Endothelial cell of umbilical vein (primary cell): ENCODE measurements around the gene SYCE1L. TPM values are rescaled to one million over a fixed set of nuclear protein-coding genes. Genes with fewer than 3 reads are reported as not detected.

ENCODE experiments used
- BruUV-seq: library from RNA; stranded (reverse); fragments of 400-500 nt; replicated peaks from 2 replicates; lab custom pipeline; 2021; lab: Mats Ljungman, UMichigan
- CTCF ChIA-PET: fragments of 300-600, 350-600 bp; sonication (Branson Sonifier 250); formaldehyde crosslinking; loops from one replicate; lab custom pipeline; 2021; ENCODE audit warnings: antibody characterized with exemption, inconsistent platforms; lab: Charles Lee
- POLR2A ChIA-PET: fragments of 300-600, 350-600 bp; sonication (Branson Sonifier 250); formaldehyde crosslinking; loops from one replicate; lab custom pipeline; 2021; ENCODE audit warnings: antibody characterized with exemption, inconsistent platforms; lab: Charles Lee
- DNase-seq: peaks from one replicate; pipeline ENCODE4 v3.0.0-alpha.2; 2011; ENCODE audit warnings: low read depth, low spot score
- FAIRE-seq: peaks from 2 replicates; lab custom pipeline; 2011; peaks lifted over from hg19 to GRCh38; lab: Jason Lieb, UNC
- H2AFZ ChIP-seq: 2 replicates; pipeline ENCODE4 v1.6.0; 2012; ENCODE audit warnings: low read depth, low read length, control low read depth, inconsistent platforms
- H3K27ac ChIP-seq: 2 replicates; pipeline ENCODE4 v1.5.1; 2011; ENCODE audit warnings: low read depth, mild to moderate bottlenecking, control low read depth, low read length, moderate library complexity; ENCODE audit not compliant: insufficient read depth
- H3K27me3 ChIP-seq, 2 experiments: 2 replicates each; pipeline versions ENCODE4 v1.6.0 to v1.6.1; 2011; ENCODE audit warnings: low read length in 2 of 2, mixed read lengths in 1 of 2; ENCODE audit not compliant: control insufficient read depth in 2 of 2, insufficient read depth in 2 of 2
- H3K36me3 ChIP-seq, 2 experiments: 2 replicates in 1 of 2; 3 replicates in 1 of 2; pipeline ENCODE4 v1.5.1; 2011; ENCODE audit warnings: low read length in 2 of 2, mild to moderate bottlenecking in 1 of 2, moderate library complexity in 1 of 2; ENCODE audit not compliant: control insufficient read depth in 2 of 2, insufficient read depth in 2 of 2; ENCODE audit errors: extremely low read depth in 1 of 2
- H3K4me1 ChIP-seq: 3 replicates; pipeline ENCODE4 v1.5.1; 2011; ENCODE audit warnings: mild to moderate bottlenecking, low read length; ENCODE audit not compliant: control insufficient read depth, insufficient read depth; ENCODE audit errors: extremely low read depth
- H3K4me2 ChIP-seq: 2 replicates; pipeline ENCODE4 v1.6.1; 2011; ENCODE audit warnings: low read length, control low read depth, mixed read lengths; ENCODE audit not compliant: insufficient read depth
- H3K4me3 ChIP-seq, 3 experiments: fragments of 200-600 bp in 1 of 3; sonication (generic), shearing (Covaris generic) in 1 of 3; replicated peaks in 1 of 3; 2 replicates each; pipeline ENCODE4 v1.5.1; 2011 to 2016; ENCODE audit warnings: control low read depth in 3 of 3, low read length in 3 of 3, mild to moderate bottlenecking in 2 of 3, inconsistent platforms in 1 of 3, low read depth in 1 of 3, moderate library complexity in 1 of 3; ENCODE audit not compliant: insufficient read depth in 1 of 3
- H3K79me2 ChIP-seq: 2 replicates; pipeline ENCODE4 v1.6.0; 2012; ENCODE audit warnings: low read length, inconsistent platforms; ENCODE audit not compliant: control insufficient read depth, insufficient read depth
- H3K9ac ChIP-seq: replicated peaks from 2 replicates; pipeline ENCODE3; 2011; ENCODE audit warnings: low read length, control low read depth; ENCODE audit not compliant: insufficient read depth; ENCODE audit errors: extremely low read depth
- H3K9me1 ChIP-seq: replicated peaks from 3 replicates; pipeline ENCODE4 v1.6.0; 2011; ENCODE audit warnings: mild to moderate bottlenecking, low read length; ENCODE audit not compliant: control insufficient read depth, insufficient read depth; ENCODE audit errors: extremely low read depth
- H3K9me3 ChIP-seq: replicated peaks from 2 replicates; pipeline ENCODE4 v1.5.1; 2012; ENCODE audit warnings: low read length, inconsistent platforms; ENCODE audit not compliant: control insufficient read depth, insufficient read depth
- H4K20me1 ChIP-seq: replicated peaks from 2 replicates; pipeline ENCODE3; 2011; ENCODE audit warnings: mild to moderate bottlenecking, low read length; ENCODE audit not compliant: control insufficient read depth, insufficient read depth; ENCODE audit errors: extremely low read depth
- CTCF ChIP-seq, 2 donors: IDR thresholded peaks; 1 replicate in 1 of 2; 2 replicates in 1 of 2; pipeline ENCODE4 v1.5.1; 2011; ENCODE audit warnings: low read length in 2 of 2, mild to moderate bottlenecking in 2 of 2, moderate library complexity in 2 of 2, control low read depth in 1 of 2, inconsistent platforms in 1 of 2, low read depth in 1 of 2; ENCODE audit not compliant: insufficient read depth in 1 of 2; ENCODE audit errors: extremely low read depth in 1 of 2
- EZH2 ChIP-seq: IDR thresholded peaks from 2 replicates; pipeline ENCODE4 v1.6.1; 2012; ENCODE audit warnings: borderline replicate concordance, low read depth, mild to moderate bottlenecking, moderate library complexity, low read length, inconsistent platforms; ENCODE audit not compliant: severe bottlenecking
- FOS ChIP-seq: IDR thresholded peaks from 2 replicates; pipeline ENCODE4 v1.6.1; 2011; ENCODE audit warnings: mild to moderate bottlenecking, low read length, moderate library complexity, borderline replicate concordance; ENCODE audit not compliant: insufficient read depth
- GATA2 ChIP-seq: IDR thresholded peaks from 2 replicates; pipeline ENCODE4 v1.7.0; 2011; ENCODE audit warnings: low read depth, mild to moderate bottlenecking, moderate library complexity, mixed read lengths, low read length; ENCODE audit not compliant: insufficient read length, insufficient read depth
- JUN ChIP-seq: IDR thresholded peaks from 2 replicates; pipeline ENCODE4 v1.6.1; 2011; ENCODE audit warnings: borderline replicate concordance, low read depth; ENCODE audit not compliant: insufficient read length, insufficient read depth
- MAX ChIP-seq: IDR thresholded peaks from 2 replicates; pipeline ENCODE4 v1.6.1; 2011; ENCODE audit not compliant: insufficient read depth, insufficient read length
- MYC ChIP-seq: IDR thresholded peaks from one replicate; pipeline ENCODE4 v1.6.1; 2011; ENCODE audit warnings: mild to moderate bottlenecking, low read depth, low read length
- POLR2A ChIP-seq: IDR thresholded peaks from 2 replicates; pipeline ENCODE4 v1.6.1; 2012; ENCODE audit warnings: low read depth, mild to moderate bottlenecking, control low read depth, low read length
- POLR2AphosphoS5 ChIP-seq: IDR thresholded peaks from 2 replicates; pipeline ENCODE4 v1.6.1; 2012; ENCODE audit warnings: low read depth, mild to moderate bottlenecking, control low read depth, low read length, moderate library complexity; ENCODE audit not compliant: insufficient read depth
- dilution Hi-C: fragments of 300-500 bp; cut with MboI; formaldehyde crosslinking; loops from one replicate; pipeline ENCODE4 v1.15.0; 2019; ENCODE audit warnings: low sequenced_read_pairs; ENCODE audit not compliant: extremely low pct_ligation_motif_present
- intact Hi-C: fragments of 100-400 bp; cut with micrococcal nuclease; formaldehyde crosslinking; loops from one replicate; pipeline ENCODE4 v1.10.0; 2022
- polyA plus RNA-seq, 4 experiments: library from polyadenylated mRNA; depleted of rRNA in 3 of 4; stranded (reverse) in 3 of 4; unstranded in 1 of 4; fragments of >200 nt; gene quantifications; 2 replicates each; pipeline versions ENCODE4 v1.2.1 to v1.2.3, GENCODE V29; 2011 to 2012; ENCODE audit warnings: missing spikeins in 1 of 4
- total RNA-seq: library from RNA; stranded (reverse); gene quantifications from 2 replicates; pipeline ENCODE4 v1.2.3, GENCODE V29; 2021

SYCE1L gene
- total and polyA plus RNA-seq, 2 donors (not counting 3 experiments of a cell fraction or from before 2014, with no cell fraction given) = 6.8 to 13.7 TPM

- BruUV-seq = no TSS peak
- ChIA-PET POLR2A (no interaction called here), CTCF (no interaction called here)
- no peaks in the 10 kb centered on the region for H3K79me2 ChIP-seq
- TF ChIP-seq MAX (no peak), GATA2 (no peak), JUN (no peak), MYC (no peak), FOS (no peak), POLR2AphosphoS5 (no peak), CTCF (IDR thresholded peaks at IDR 0.05; ENCODE audit: extremely low read depth in 1 of 2, insufficient read depth in 1 of 2, low read depth in 1 of 2, low read length in 2 of 2) (no peak), POLR2A (no peak), EZH2 (no peak)
- DNase-seq (no peak), FAIRE-seq (no peak)
- no peaks in the 10 kb centered on the region for H3K9me3 ChIP-seq
- no peaks in the 10 kb centered on the region for H3K4me1 ChIP-seq
- no peaks in the 10 kb centered on the region for H3K9me1 ChIP-seq
- H3K9ac ChIP-seq = no peak overlapping the region
- no peak overlapping the region for H3K27ac ChIP-seq
- no peak overlapping the region for H3K4me3 ChIP-seq
- dilution Hi-C loops = no loop called here
- H2AFZ ChIP-seq = no peak overlapping the region
- H3K27me3 ChIP-seq = no peaks in the 10 kb centered on the region
- intact Hi-C loops = no loop called here
- no peaks in the 10 kb centered on the region for H4K20me1 ChIP-seq
- no peaks in the 10 kb centered on the region for H3K36me3 ChIP-seq
- H3K4me2 ChIP-seq = no peak overlapping the region
Observed at GRCh38 chr16:77206533-77206932, 7.3 kb downstream of the SYCE1L start.
